Aorta (tissue), 5 donors: ENCODE measurements around the gene ATP2B2. TPM values are rescaled to one million over a fixed set of nuclear protein-coding genes. Genes with fewer than 3 reads are reported as not detected.

Experiments used
- ATAC-seq: fragments of 200-7000 bp; cut with Tn5 transposase; one replicate; pipeline ENCODE4 v1.9.1; 2022; ENCODE audit warnings: moderate library complexity; ENCODE audit not compliant: low FRiP score
- DNase-seq, 2 donors: peaks; one replicate each; pipeline ENCODE4 v3.0.0-alpha.2; 2020
- H3K27ac ChIP-seq, 2 donors: one replicate each; pipeline ENCODE4 v1.5.1; 2013; ENCODE audit warnings: low read length in 2 of 2, mild to moderate bottlenecking in 2 of 2, moderate library complexity in 2 of 2, control low read depth in 1 of 2, inconsistent platforms in 1 of 2, low read depth in 1 of 2
- H3K27me3 ChIP-seq, 2 donors: one replicate each; pipeline ENCODE4 v1.6.1; 2013; ENCODE audit warnings: control low read depth in 1 of 2, low read length in 1 of 2, mild to moderate bottlenecking in 1 of 2, moderate library complexity in 1 of 2; ENCODE audit not compliant: insufficient read depth in 2 of 2, control insufficient read depth in 1 of 2
- H3K36me3 ChIP-seq, 2 donors: one replicate each; pipeline ENCODE4 v1.6.1; 2013; ENCODE audit warnings: control low read depth in 1 of 2, low read length in 1 of 2, mild to moderate bottlenecking in 1 of 2; ENCODE audit not compliant: insufficient read depth in 2 of 2, control insufficient read depth in 1 of 2
- H3K4me1 ChIP-seq, 2 donors: one replicate each; pipeline ENCODE4 v1.6.1; 2013; ENCODE audit warnings: low read length in 2 of 2, control low read depth in 1 of 2, mild to moderate bottlenecking in 1 of 2, moderate library complexity in 1 of 2; ENCODE audit not compliant: insufficient read depth in 2 of 2, control insufficient read depth in 1 of 2
- H3K4me3 ChIP-seq, 2 donors: one replicate each; pipeline ENCODE4 v1.5.1; 2013; ENCODE audit warnings: low read length in 2 of 2, control low read depth in 1 of 2, mild to moderate bottlenecking in 1 of 2
- H3K9me3 ChIP-seq: one replicate; pipeline ENCODE4 v1.6.1; 2013; ENCODE audit warnings: mild to moderate bottlenecking, low read length; ENCODE audit not compliant: control insufficient read depth
- WGBS, 2 donors: extraction: QIAGEN DNeasy Blood & Tissue Kit; methylation state at CpG; one replicate each; pipeline ENCODE4 v1.1.7; 2013; 5-methylcytosine and 5-hydroxymethylcytosine counted together
- intact Hi-C, 2 donors: fragments of 100-400 bp; cut with DNase I; formaldehyde crosslinking; loops; one replicate each; pipeline versions ENCODE4 v1.14.2 to v1.15.0; 2022
- polyA plus RNA-seq, 2 donors: library from polyadenylated mRNA; stranded (reverse); fragments of 200-250 nt; gene quantifications; one replicate each; pipeline ENCODE4 v1.2.3, GENCODE V29; 2013
- total RNA-seq, 2 donors: library from RNA; stranded (reverse); fragmentation: NEBNext Ultra II Directional; extraction: Animal tissue kit (Norgen Biotek cat#: 25700); gene quantifications; one replicate each; pipeline ENCODE4 v1.2.1, GENCODE V29; 2021
- donor health status: healthy with polysubstance abuse.
- donor health status: Bipolar disorder and iron deficiency.
- donor health status: DM: no; HTN: no; CAD: no.
- donor health status: DM: no; HTN: no; CAD: no.
- donor health status: DM: yes; HTN: yes; CAD: no.

Gene ATP2B2
- total and polyA plus RNA-seq, 4 donors = 0.29 to 0.30 TPM; not detected in 2

GRCh38 chr3:10432156-10432845 lies 73.1 kb downstream of the ATP2B2 start:
- H3K27me3 ChIP-seq = peaks cover 0 to 2% of the 10 kb centered on the region in 2 donors
- no peaks in the 10 kb centered on the region for H3K4me1 ChIP-seq
- H3K36me3 ChIP-seq = no peaks in the 10 kb centered on the region
- peak in 1 of 2 donors; percentile 14 for DNase-seq
- no peak overlapping the region for H3K27ac ChIP-seq
- intact Hi-C loops = no loop called here
- ATAC-seq = no peak
- no peak overlapping the region for H3K4me3 ChIP-seq
- peaks cover 6% of the 10 kb centered on the region for H3K9me3 ChIP-seq
- WGBS, 2 donors = 78 to 83% methylated on average over 16 of the region's 16 CpGs

GRCh38 chr3:10430805-10431204 lies 74.6 kb downstream of the ATP2B2 start:
- no peak overlapping the region for H3K27ac ChIP-seq
- H3K9me3 ChIP-seq = peaks cover 5% of the 10 kb centered on the region
- peaks cover 0 to 2% of the 10 kb centered on the region in 2 donors for H3K27me3 ChIP-seq
- no peaks in the 10 kb centered on the region for H3K4me1 ChIP-seq
- peak in 1 of 2 donors; percentile 0 for DNase-seq
- intact Hi-C loops = no loop called here
- no peaks in the 10 kb centered on the region for H3K36me3 ChIP-seq
- ATAC-seq = no peak
- no peak overlapping the region for H3K4me3 ChIP-seq
- WGBS, 2 donors = 89 to 90% methylated on average over 1 of the region's 1 CpG

- Histone ChIP-seq H3K27ac (no peak overlapping the region), H3K4me3 (no peak overlapping the region), H3K4me1 (no peaks in the 10 kb centered on the region), H3K27me3 (peaks cover 0 to 2% of the 10 kb centered on the region in 2 donors), H3K9me3 (no peaks in the 10 kb centered on the region), H3K36me3 (no peaks in the 10 kb centered on the region)
- peak in 1 of 2 donors; percentile 4 for DNase-seq
- no peak for ATAC-seq
- 55 to 56% methylated on average over 12 of the region's 12 CpGs for WGBS, 2 donors
- intact Hi-C loops = no loop called here
These were observed 76.8 kb downstream of the ATP2B2 start for GRCh38 chr3:10428406-10429091.

DNA sequence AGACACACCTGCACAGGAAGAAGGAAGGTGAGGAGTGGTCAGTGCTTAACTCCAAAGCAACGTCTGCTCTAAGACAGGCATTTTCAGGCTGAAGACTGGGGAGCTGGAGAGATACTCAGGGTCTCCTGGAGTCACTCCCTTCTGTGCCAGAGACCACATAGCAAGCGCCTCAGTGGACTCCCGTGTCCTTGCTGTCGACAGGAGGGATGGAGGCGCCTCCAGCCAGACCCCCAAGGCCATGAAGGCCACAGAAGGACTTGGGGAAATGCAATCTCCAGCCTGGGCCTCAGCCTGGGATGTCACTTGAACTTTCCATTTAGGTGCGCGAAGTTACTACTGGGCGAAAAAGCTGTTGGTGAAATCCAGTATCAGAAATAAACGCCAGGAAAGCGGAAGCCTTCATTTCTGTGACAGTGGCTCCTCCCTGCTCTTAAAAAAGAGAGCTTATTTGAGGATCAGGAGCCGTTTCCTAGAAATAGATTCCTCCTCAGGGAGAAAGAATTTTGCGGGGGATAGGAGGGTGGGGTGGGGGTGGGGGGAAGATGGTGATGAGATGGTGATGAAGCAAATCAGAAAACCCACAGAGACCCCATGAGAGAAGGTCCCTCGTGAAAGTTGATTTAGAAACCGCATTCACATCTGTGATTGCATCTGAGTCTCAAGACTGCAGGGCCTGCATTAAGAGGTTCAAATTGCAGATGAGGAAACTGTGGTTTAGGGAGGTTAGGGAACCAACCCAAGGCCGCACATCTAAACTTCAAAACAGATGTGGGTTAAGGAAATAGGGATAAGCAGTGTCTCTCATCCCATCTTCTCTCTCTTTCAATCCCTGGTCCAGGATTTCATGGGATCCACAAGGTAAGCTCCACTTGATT lies 78.8 kb downstream of the ATP2B2 start:
- intact Hi-C loops = no loop called here
- 67 to 69% methylated on average over 15 of the region's 15 CpGs for WGBS, 2 donors

GRCh38 chr3:10423171-10423882 lies 82.1 kb downstream of the ATP2B2 start:
- intact Hi-C loops = no loop called here
- ATAC-seq (no peak), DNase-seq (no peak)
- Histone ChIP-seq H3K4me1 (no peaks in the 10 kb centered on the region), H3K4me3 (no peak overlapping the region), H3K27me3 (peaks cover 0 to 4% of the 10 kb centered on the region in 2 donors), H3K27ac (no peak overlapping the region), H3K36me3 (no peaks in the 10 kb centered on the region), H3K9me3 (no peaks in the 10 kb centered on the region)
- 76 to 80% methylated on average over 14 of the region's 14 CpGs for WGBS, 2 donors

More for the DNA sequence above, 78.8 kb downstream of the ATP2B2 start:
- H3K4me3 ChIP-seq = no peak overlapping the region
- no peak overlapping the region for H3K27ac ChIP-seq
- DNase-seq (peak in 1 of 2 donors; percentile 17), ATAC-seq (no peak)
- H3K36me3 ChIP-seq = no peaks in the 10 kb centered on the region
- peaks cover 0 to 6% of the 10 kb centered on the region in 2 donors for H3K27me3 ChIP-seq
- no peaks in the 10 kb centered on the region for H3K4me1 ChIP-seq
- no peaks in the 10 kb centered on the region for H3K9me3 ChIP-seq

GRCh38 chr3:10421996-10422395 lies 83.4 kb downstream of the ATP2B2 start:
- Histone ChIP-seq H3K27me3 (peaks cover 0 to 4% of the 10 kb centered on the region in 2 donors), H3K36me3 (no peaks in the 10 kb centered on the region), H3K9me3 (no peaks in the 10 kb centered on the region), H3K4me1 (no peaks in the 10 kb centered on the region), H3K27ac (no peak overlapping the region), H3K4me3 (no peak overlapping the region)
- ATAC-seq = no peak
- DNase-seq = no peak
- intact Hi-C loops = no loop called here
- 63 to 67% methylated on average over 5 of the region's 5 CpGs for WGBS, 2 donors

GRCh38 chr3:10420745-10421475 lies 84.5 kb downstream of the ATP2B2 start:
- no peaks in the 10 kb centered on the region for H3K4me1 ChIP-seq
- no peak overlapping the region for H3K27ac ChIP-seq
- no peaks in the 10 kb centered on the region for H3K9me3 ChIP-seq
- no peaks in the 10 kb centered on the region for H3K36me3 ChIP-seq
- no peak for ATAC-seq
- H3K27me3 ChIP-seq = peaks cover 0 to 4% of the 10 kb centered on the region in 2 donors
- no peak overlapping the region for H3K4me3 ChIP-seq
- DNase-seq = no peak
- WGBS, 2 donors = 73 to 78% methylated on average over 6 of the region's 6 CpGs
- intact Hi-C loops = no loop called here
